Gastrocnemius medialis (tissue), 4 donors: Measurements from ENCODE around the gene GGPS1.

Experiments
- CTCF ChIP-seq, 5 experiments: fragments of 450-650 bp in 3 of 5; fragments of 200-600 bp in 2 of 5; sonication (generic) in 2 of 5; IDR thresholded peaks in 4 of 5; conservative IDR thresholded peaks in 1 of 5; 1 replicate in 4 of 5; 2 replicates in 1 of 5; pipeline ENCODE4 v1.5.1; 2016 to 2019; ENCODE audit warnings: antibody characterized with exemption in 5 of 5, mild to moderate bottlenecking in 3 of 5, moderate library complexity in 3 of 5
- POLR2A ChIP-seq, 2 donors: fragments of 450-650 bp; IDR thresholded peaks; one replicate each; pipeline ENCODE4 v1.6.1; 2017; ENCODE audit warnings: antibody characterized with exemption in 2 of 2, mild to moderate bottlenecking in 2 of 2, moderate library complexity in 2 of 2

GRCh38 chr1:235315173-235315572 is 13.2 kb upstream of the GGPS1 start:
- TF ChIP-seq POLR2A (IDR thresholded peaks at IDR 0.05) (no peak), CTCF (IDR thresholded peaks at IDR 0.05 in 4 of 5, conservative IDR thresholded peaks at IDR 0.05 in 1 of 5) (no peak)
